IPS-18a (cell line): ENCODE measurements around the gene ADAMTS17.

ENCODE experiments used
- H3K27ac ChIP-seq: one replicate; pipeline ENCODE4 v1.5.1; 2013; ENCODE audit warnings: low read length
- H3K27me3 ChIP-seq: one replicate; pipeline ENCODE4 v1.6.1; 2013; ENCODE audit warnings: mild to moderate bottlenecking, low read length; ENCODE audit not compliant: control insufficient read depth, insufficient read depth
- H3K36me3 ChIP-seq: one replicate; pipeline ENCODE4 v1.6.1; 2013; ENCODE audit warnings: low read depth, low read length; ENCODE audit not compliant: control insufficient read depth
- H3K4me1 ChIP-seq: one replicate; pipeline ENCODE4 v1.6.1; 2013; ENCODE audit warnings: low read depth, low read length; ENCODE audit not compliant: control insufficient read depth
- H3K4me3 ChIP-seq: one replicate; pipeline ENCODE4 v1.5.1; 2013; ENCODE audit warnings: low read length
- H3K9ac ChIP-seq: one replicate; pipeline ENCODE4 v1.6.1; 2013; ENCODE audit warnings: mild to moderate bottlenecking, low read length, moderate library complexity
- H3K9me3 ChIP-seq: one replicate; pipeline ENCODE4 v1.6.1; 2013; ENCODE audit warnings: low read depth, low read length; ENCODE audit not compliant: control insufficient read depth

ADAMTS17 gene

GRCh38 chr15:100101426-100102089 is 240.2 kb downstream of the ADAMTS17 start:
- no peak overlapping the region for H3K27ac ChIP-seq
- no peak overlapping the region for H3K9ac ChIP-seq
- no peaks in the 10 kb centered on the region for H3K27me3 ChIP-seq
- H3K4me1 ChIP-seq: no peaks in the 10 kb centered on the region
- H3K36me3 ChIP-seq: no peaks in the 10 kb centered on the region
- H3K4me3 ChIP-seq: no peak overlapping the region
- H3K9me3 ChIP-seq: no peaks in the 10 kb centered on the region

GRCh38 chr15:100100926-100101325 is 240.8 kb downstream of the ADAMTS17 start:
- Histone ChIP-seq H3K27ac (no peak overlapping the region), H3K9ac (no peak overlapping the region), H3K9me3 (no peaks in the 10 kb centered on the region), H3K27me3 (no peaks in the 10 kb centered on the region), H3K4me3 (no peak overlapping the region), H3K4me1 (no peaks in the 10 kb centered on the region), H3K36me3 (no peaks in the 10 kb centered on the region)

GRCh38 chr15:100099976-100100375 is 241.8 kb downstream of the ADAMTS17 start:
- no peaks in the 10 kb centered on the region for H3K4me1 ChIP-seq

GRCh38 chr15:100098705-100099104 is 243.1 kb downstream of the ADAMTS17 start:
- H3K9me3 ChIP-seq: no peaks in the 10 kb centered on the region
- H3K9ac ChIP-seq: no peak overlapping the region
- H3K27ac ChIP-seq: no peak overlapping the region
- H3K27me3 ChIP-seq: no peaks in the 10 kb centered on the region
- H3K4me1 ChIP-seq: no peaks in the 10 kb centered on the region
- no peaks in the 10 kb centered on the region for H3K36me3 ChIP-seq
- H3K4me3 ChIP-seq: no peak overlapping the region

More at GRCh38 chr15:100099976-100100375, 241.8 kb downstream of the ADAMTS17 start:
- no peak overlapping the region for H3K27ac ChIP-seq
- H3K4me3 ChIP-seq: no peak overlapping the region
- H3K9ac ChIP-seq: no peak overlapping the region
- no peaks in the 10 kb centered on the region for H3K36me3 ChIP-seq
- H3K27me3 ChIP-seq: no peaks in the 10 kb centered on the region
- no peaks in the 10 kb centered on the region for H3K9me3 ChIP-seq

- Histone ChIP-seq H3K4me3 (no peak overlapping the region), H3K27ac (no peak overlapping the region), H3K4me1 (no peaks in the 10 kb centered on the region), H3K9ac (no peak overlapping the region), H3K27me3 (no peaks in the 10 kb centered on the region), H3K36me3 (no peaks in the 10 kb centered on the region), H3K9me3 (no peaks in the 10 kb centered on the region)
Observed at GRCh38 chr15:100097342-100098127, 244.2 kb downstream of the ADAMTS17 start.

GRCh38 chr15:100096700-100097099 is 245.1 kb downstream of the ADAMTS17 start:
- Histone ChIP-seq H3K9ac (no peak overlapping the region), H3K27ac (no peak overlapping the region), H3K36me3 (no peaks in the 10 kb centered on the region), H3K4me3 (no peak overlapping the region), H3K27me3 (no peaks in the 10 kb centered on the region), H3K9me3 (no peaks in the 10 kb centered on the region), H3K4me1 (no peaks in the 10 kb centered on the region)

- H3K4me3 ChIP-seq: no peak overlapping the region
- no peaks in the 10 kb centered on the region for H3K27me3 ChIP-seq
- no peak overlapping the region for H3K27ac ChIP-seq
- H3K9ac ChIP-seq: no peak overlapping the region
- no peaks in the 10 kb centered on the region for H3K36me3 ChIP-seq
- H3K9me3 ChIP-seq: no peaks in the 10 kb centered on the region
- no peaks in the 10 kb centered on the region for H3K4me1 ChIP-seq
Observed at GRCh38 chr15:100096248-100096600, 245.6 kb downstream of the ADAMTS17 start.

GRCh38 chr15:100095541-100096247 is 246.1 kb downstream of the ADAMTS17 start:
- Histone ChIP-seq H3K4me1 (no peaks in the 10 kb centered on the region), H3K27ac (no peak overlapping the region), H3K9ac (no peak overlapping the region), H3K36me3 (no peaks in the 10 kb centered on the region), H3K4me3 (no peak overlapping the region), H3K9me3 (no peaks in the 10 kb centered on the region), H3K27me3 (no peaks in the 10 kb centered on the region)

- Histone ChIP-seq H3K27me3 (no peaks in the 10 kb centered on the region), H3K36me3 (no peaks in the 10 kb centered on the region), H3K27ac (no peak overlapping the region), H3K4me3 (no peak overlapping the region), H3K9me3 (no peaks in the 10 kb centered on the region), H3K4me1 (no peaks in the 10 kb centered on the region), H3K9ac (no peak overlapping the region)
Observed at GRCh38 chr15:100094127-100094510, 247.7 kb downstream of the ADAMTS17 start.

GRCh38 chr15:100093211-100094126 is 248.3 kb downstream of the ADAMTS17 start:
- H3K27ac ChIP-seq: no peak overlapping the region
- H3K27me3 ChIP-seq: no peaks in the 10 kb centered on the region
- H3K9me3 ChIP-seq: no peaks in the 10 kb centered on the region
- no peaks in the 10 kb centered on the region for H3K36me3 ChIP-seq
- no peak overlapping the region for H3K4me3 ChIP-seq
- H3K9ac ChIP-seq: no peak overlapping the region
- H3K4me1 ChIP-seq: no peaks in the 10 kb centered on the region

- H3K36me3 ChIP-seq: no peaks in the 10 kb centered on the region
- no peak overlapping the region for H3K27ac ChIP-seq
- no peaks in the 10 kb centered on the region for H3K4me1 ChIP-seq
- no peak overlapping the region for H3K4me3 ChIP-seq
- H3K9ac ChIP-seq: no peak overlapping the region
- no peaks in the 10 kb centered on the region for H3K9me3 ChIP-seq
- no peaks in the 10 kb centered on the region for H3K27me3 ChIP-seq
Observed at GRCh38 chr15:100092034-100092433, 249.7 kb downstream of the ADAMTS17 start.
